Femur (tissue), 1 donor: ENCODE data around the gene OR10A4.
"Not testable (repeated sequence)": the region's sequence is repeated elsewhere in the genome, so short reads cannot be mapped to it uniquely, and the experiment has no call there.

ENCODE experiments used
- DNase-seq: peaks from one replicate; pipeline ENCODE4 v3.0.0-alpha.2; 2017

The OR10A4 gene

DNA sequence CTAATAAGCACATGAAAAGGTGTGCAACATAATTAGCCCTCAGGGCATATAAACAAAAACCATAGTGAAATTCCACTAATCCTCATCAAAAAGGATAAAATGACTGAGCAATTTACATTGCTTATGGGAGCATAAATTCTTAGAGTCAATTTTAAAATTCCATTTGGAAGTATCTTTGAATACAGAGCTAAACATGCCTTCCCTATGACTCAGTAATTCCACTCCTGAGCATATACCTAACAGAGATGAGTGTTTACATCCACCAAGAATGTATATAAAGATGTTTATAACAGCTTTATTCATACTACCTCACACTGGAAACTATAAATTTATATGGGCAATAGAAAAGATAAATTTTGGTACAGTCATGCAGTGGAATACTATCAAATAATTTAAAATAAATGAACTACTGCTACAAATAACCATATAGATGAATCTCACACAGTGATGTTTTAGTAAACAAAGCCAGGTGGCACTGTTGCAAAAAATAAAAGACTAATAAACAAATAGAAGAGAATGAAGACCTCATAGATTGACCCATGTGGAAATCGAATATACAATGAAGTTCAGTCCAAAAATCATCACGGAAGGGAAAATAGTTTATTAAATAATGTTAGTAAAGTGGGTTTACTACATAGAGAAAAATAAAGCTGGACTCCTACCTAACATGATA, 24.0 kb downstream of the OR10A4 start:
- DNase-seq: no peak

DNA sequence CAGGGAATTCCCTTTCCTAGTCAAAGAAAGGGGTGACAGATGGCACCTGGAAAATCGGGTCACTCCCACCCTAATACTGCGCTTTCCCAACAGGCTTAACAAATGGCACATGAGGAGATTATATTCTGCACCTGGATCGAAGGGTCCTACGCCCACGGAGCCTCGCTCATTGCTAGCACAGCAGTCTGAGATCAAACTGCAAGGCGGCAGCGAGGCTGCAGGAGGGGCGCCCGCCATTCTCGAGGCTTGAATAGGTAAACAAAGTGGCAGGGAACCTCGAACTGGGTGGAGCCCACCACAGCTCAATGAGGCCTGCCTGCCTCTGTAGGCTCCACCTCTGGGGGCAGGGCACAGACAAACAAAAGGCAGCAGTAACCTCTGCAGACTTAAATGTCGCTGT, 28.4 kb downstream of the OR10A4 start:
- not testable (repeated sequence) for DNase-seq

DNA sequence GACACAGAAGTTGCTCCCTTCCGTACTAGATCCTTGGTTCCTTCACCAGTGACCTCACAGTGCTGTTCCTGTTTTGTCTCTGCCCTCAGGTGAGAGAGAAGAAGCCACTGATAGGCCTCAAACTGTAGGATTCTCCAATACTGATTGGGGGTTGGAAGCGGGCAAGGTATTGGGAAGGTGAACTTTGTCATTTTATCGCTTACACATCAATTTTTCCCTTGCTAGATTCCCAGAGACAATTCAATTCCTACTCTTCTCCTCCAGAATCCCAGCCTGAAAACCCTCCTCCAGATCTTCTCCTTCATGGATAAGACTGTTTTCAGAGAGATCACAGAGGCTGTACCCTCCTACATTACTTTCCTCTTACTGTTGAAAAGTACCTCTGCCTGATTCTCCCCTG, 35.0 kb downstream of the OR10A4 start:
- no peak for DNase-seq

DNA sequence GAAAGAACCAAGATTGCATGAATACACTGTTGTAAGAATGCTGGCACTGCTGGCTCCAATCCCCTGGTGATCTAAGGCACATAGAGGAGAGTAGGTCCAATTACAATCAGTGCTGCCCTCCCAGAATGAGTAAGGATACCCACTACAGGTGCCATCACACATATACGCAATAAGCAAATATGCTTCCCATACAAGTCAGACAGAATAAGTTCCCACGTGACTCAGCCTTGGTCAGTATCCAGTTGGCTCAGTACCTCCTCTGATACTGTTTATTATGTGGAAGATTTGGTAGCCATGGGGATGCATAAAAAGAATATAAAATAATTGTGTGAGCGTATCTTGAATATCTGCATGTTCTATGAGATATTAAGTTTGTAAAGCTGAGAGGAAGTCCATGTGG, 35.5 kb downstream of the OR10A4 start:
- DNase-seq: no peak

DNA sequence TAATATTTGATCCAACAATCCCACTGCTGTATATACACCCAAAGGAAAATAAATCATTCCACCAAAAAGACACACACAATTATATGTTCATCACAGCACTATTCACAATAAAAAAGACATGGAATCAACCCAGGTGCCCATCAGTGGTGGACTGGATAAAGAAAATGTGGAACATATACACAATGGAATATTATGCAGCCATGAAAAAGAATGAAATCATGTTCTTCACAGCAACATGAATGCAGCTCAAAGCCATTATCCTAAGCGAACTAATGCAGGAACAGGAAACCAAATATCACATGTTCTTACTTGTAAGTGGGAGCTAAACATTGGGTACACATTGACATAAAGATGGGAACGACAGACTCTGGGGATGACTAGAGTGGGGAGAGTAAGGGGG, 43.3 kb downstream of the OR10A4 start:
- DNase-seq: no peak

DNA sequence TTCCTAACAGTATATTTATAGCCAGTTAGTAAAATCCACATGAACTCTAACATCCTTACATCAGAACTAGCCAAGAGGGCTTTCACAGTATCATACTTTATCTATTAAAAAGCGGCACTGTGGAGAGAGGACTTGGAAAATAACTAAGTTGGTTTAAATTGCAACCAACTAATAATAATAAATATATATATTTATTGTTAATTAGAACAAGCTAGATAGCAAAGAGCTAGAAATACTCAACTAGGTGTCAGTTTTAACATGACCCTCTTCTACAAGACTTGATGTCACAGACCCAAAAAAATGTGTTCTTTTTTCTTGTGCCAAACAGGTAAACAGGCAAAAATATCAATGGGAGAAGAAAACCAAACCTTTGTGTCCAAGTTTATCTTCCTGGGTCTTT, 44.3 kb downstream of the OR10A4 start, which contains the start of gene OR2D3:
Gene OR2D3, plus strand, starts transcription at position 301 of the 400 bp plus-strand sequence. Its CDS starts 0 bp downstream, at position 301.
- DNase-seq: no peak

DNA sequence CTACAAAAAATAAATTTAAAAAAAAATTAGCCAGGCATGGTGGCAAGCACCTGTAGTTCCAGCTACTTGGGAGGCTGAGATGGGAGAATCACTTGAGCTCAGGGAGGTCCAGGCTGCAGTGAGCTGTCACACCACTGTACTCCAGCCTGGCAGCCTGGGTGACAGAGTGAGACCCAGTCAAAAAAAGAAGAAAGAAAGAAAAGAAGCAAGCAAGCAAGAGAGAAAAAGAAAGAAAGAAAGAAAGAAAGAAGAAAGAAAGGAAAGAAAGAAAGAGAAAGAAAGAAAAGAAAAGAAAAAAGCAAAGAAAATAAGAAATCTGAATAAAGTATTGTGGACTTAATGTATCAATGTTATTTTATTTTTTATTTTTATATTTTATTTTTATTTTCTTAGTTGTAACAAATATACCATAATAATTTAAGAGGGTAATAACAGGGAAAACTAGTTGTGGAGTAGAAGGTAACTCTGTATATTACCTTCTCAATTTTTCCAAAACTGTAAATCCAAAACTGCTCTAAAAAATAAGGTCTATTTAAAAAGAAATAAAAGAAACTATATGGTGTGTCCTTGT, 48.7 kb downstream of the OR10A4 start:
- DNase-seq: no peak

DNA sequence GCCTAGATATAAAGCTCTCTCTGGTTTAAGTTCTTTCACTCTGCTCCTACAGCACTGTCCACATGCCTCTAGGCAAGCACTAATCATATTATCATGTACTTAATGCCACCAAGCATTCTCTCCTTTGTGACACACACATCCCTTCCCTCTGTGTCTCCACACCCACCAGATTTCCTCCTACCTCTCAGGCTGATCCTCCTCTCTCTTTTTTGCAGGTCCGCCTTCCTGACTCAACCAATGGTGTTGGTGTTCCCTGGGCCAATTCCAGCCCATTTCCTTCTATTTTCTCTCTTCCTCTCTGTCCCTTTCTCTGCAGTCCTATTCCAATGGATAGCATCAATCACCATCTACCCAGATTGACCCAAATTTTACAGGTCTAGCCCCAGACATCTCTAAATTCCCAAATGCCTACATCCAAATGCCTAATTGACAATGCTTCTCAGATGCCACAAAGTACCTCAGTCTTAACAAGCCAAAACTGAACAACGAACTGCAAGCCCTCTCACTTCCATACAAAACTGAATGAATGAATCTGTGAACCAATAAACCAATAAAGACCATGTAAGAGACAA, 49.3 kb downstream of the OR10A4 start:
- peak; percentile 19 for DNase-seq

DNA sequence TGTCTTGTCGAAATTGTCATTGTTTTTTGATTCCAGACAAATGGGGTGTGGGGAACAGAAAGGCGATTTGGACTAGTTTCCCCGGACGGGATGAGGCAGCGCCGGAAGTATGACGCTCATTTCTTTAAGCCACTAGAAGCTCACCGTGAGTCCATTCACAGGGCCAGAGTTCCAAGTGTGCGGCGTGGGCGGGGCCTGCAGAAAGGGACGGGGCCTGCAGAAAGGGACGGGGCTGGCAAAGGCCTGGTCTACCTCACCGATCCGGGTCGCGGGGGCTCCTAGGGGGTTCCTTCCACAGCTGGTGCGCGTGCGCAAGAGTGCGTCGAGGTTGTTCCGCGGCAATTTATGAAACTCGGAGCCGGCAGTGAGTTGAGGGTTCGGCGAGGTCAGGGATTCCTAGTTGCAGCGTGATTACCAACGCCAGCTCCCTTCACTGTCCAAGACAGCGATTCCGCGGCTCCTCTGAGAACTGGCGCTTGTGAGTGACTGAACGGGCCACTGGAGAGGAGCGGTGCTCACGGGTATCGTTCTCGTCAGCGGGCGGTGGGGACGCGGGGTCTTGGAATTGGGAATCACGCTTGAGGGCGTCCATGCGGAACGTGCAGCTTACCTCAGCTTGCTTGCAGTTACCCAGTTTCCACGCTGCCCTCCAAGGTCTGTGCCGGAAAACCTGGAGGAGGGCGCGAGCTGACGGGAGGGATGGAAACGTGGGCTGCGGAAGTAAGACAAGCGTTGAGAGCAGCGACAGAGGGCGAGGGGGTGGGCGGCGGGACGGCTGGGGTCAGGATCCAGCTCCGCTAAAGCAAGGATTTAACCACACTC, 50.0 kb downstream of the OR10A4 start, which contains the start of gene ZNF215:
Gene ZNF215, plus strand, starts transcription at position 219 of the 822 bp plus-strand sequence. CDS start 5,847 bp downstream, outside the sequence.
- DNase-seq: peak; percentile 89

DNA sequence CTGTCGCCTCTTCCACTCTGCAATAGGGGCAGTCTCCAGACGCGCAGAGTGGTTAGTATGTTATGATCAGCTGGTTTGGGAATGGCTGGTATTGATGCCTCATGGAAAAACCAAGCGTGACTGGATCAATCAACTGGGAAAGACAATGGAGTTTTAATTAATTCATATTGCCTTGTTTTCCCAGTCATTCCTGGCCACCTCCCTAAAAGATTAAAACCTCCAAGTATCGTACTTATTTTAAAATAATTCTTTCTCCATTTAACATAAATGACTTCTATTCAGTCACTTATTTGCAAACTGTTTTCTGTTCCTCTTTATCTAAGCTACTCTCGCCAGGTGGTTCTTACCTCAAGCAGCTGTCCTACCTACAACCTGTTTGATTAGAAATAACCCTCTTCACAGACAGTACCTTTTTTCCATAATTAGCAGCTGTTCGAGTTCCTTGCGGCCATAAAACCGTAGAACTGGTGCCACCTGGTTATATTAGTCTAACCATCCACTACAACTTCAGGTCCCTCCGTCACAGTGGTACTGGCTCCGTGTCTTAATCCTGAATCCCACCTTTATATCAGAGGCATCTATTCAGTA, 50.7 kb downstream of the OR10A4 start:
- DNase-seq: no peak
